GM21526 (cell line): ENCODE results near the gene RBM3.

Source experiments
- ATAC-seq: cut with Tn5 transposase; IDR thresholded peaks from one replicate; pipeline ENCODE4 v1.9.1; 2021; ENCODE audit warnings: moderate library complexity; ENCODE audit not compliant: unreplicated experiment, low FRiP score

Gene RBM3

GRCh38 chrX:48575642-48576041, 1.4 kb downstream of the RBM3 start:
- no peak for ATAC-seq

GRCh38 chrX:48576108-48576507, 1.8 kb downstream of the RBM3 start:
- ATAC-seq: no peak

GRCh38 chrX:48578661-48579128, 4.4 kb downstream of the RBM3 start:
- ATAC-seq: no peak

GRCh38 chrX:48579259-48579658, 5.0 kb downstream of the RBM3 start:
- ATAC-seq: no peak

- ATAC-seq: no peak
These were observed 6.4 kb downstream of the RBM3 start for GRCh38 chrX:48580662-48581061.

GRCh38 chrX:48584698-48585097, 10.4 kb downstream of the RBM3 start:
- ATAC-seq: no peak

- ATAC-seq: no peak
These were observed 15.3 kb downstream of the RBM3 start for GRCh38 chrX:48589482-48590162.

- ATAC-seq: no peak
These were observed 16.2 kb downstream of the RBM3 start for GRCh38 chrX:48590203-48591103.

- ATAC-seq: no peak
These were observed 17.0 kb downstream of the RBM3 start for GRCh38 chrX:48591255-48591791.

- ATAC-seq: no peak
These were observed 18.7 kb downstream of the RBM3 start for GRCh38 chrX:48592971-48593370.

- no peak for ATAC-seq
These were observed 21.6 kb downstream of the RBM3 start for GRCh38 chrX:48595929-48596328.

- peak; percentile 54 for ATAC-seq
These were observed 23.3 kb downstream of the RBM3 start, which contains the start of gene WDR13 for GRCh38 chrX:48597353-48598264. WDR13 (plus strand) TSS chrX:48597492; CDS start chrX:48597997, 505 bp downstream.

- no peak for ATAC-seq
These were observed 24.3 kb downstream of the RBM3 start for GRCh38 chrX:48598614-48599013.

GRCh38 chrX:48599341-48599740, 25.1 kb downstream of the RBM3 start:
- no peak for ATAC-seq

- ATAC-seq: no peak
These were observed 25.9 kb downstream of the RBM3 start for GRCh38 chrX:48600226-48600625.

GRCh38 chrX:48601741-48602394, 27.6 kb downstream of the RBM3 start:
- no peak for ATAC-seq

GRCh38 chrX:48604701-48605100, 30.4 kb downstream of the RBM3 start:
- no peak for ATAC-seq

- no peak for ATAC-seq
These were observed 31.8 kb downstream of the RBM3 start for GRCh38 chrX:48606091-48606490.

GRCh38 chrX:48611703-48612102, 37.4 kb downstream of the RBM3 start:
- ATAC-seq: no peak
